ENCODE data around the gene AQR. TPM values are rescaled to one million over a fixed set of nuclear protein-coding genes. Genes with fewer than 3 reads are reported as not detected.

The AQR gene
- total and polyA plus RNA-seq, 12 donors: 10.2 to 43.4 (median 28.3) TPM

DNA sequence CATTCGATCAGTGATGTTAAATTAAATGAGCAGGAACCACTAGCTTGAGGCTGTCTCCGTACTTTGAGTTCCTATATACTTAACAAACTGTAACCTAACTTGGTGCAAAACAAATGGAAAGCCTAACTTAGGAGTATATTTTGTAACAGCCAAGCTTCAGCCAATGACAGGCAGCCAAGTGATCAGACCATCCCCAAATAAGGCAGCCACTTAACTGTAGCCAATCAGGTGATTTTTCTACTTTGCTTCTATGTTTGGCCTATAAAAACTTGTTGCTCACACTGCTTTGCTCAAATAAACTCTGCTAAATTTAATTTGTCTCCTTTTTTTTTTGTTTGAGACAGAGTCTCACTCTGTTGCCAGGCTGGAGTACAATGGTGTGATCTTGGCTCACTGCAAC, 37.9 kb upstream of the AQR start:
- H3K9me3 ChIP-seq (replicated peaks in 1 of 3): no peaks in the 10 kb centered on the region
- H3K27me3 ChIP-seq: no peaks in the 10 kb centered on the region
- intact Hi-C loops (cut with DNase I): no loop called here
- no peaks in the 10 kb centered on the region for H3K36me3 ChIP-seq (replicated peaks in 1 of 2)
- WGBS, 4 donors: 83 to 94% (median 87%) methylated on average over 2 of the region's 2 CpGs
- no peak overlapping the region for H3K4me3 ChIP-seq
- TF ChIP-seq POLR2A (IDR thresholded peaks at IDR 0.05) (no peak), CTCF (IDR thresholded peaks at IDR 0.05) (no peak)
- H3K4me1 ChIP-seq (replicated peaks in 1 of 2): no peaks in the 10 kb centered on the region
- DNase-seq: no peak
- no peak overlapping the region for H3K27ac ChIP-seq

DNA sequence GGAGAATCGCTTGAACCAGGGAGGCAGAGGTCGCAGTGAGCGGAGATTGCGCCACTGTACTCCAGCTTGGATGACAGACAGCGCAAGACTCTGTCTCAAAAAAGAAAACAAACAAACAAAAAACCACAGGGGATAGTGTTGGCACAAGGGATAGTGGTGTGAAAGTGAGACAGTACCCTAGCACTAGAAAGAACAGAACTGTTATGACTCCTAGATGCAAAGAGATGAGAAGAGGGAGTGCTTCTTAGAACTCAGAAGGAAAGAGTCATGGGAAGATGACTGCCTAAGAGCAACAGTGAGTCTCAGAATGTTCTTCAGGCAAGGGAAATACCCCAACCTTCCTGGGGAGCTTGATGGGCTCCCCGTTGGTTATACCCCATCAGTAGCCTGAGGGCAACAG, 36.4 kb upstream of the AQR start:
- WGBS, 4 donors: 89 to 94% (median 92%) methylated on average over 6 of the region's 6 CpGs
- no peak for TF ChIP-seq POLR2A (IDR thresholded peaks at IDR 0.05)
- no peak overlapping the region for H3K27ac ChIP-seq
- no peak overlapping the region for H3K4me3 ChIP-seq
- intact Hi-C loops (cut with DNase I): no loop called here
- H3K36me3 ChIP-seq (replicated peaks in 1 of 2): no peaks in the 10 kb centered on the region
- no peaks in the 10 kb centered on the region for H3K9me3 ChIP-seq (replicated peaks in 1 of 3)
- no peak for DNase-seq
- no peaks in the 10 kb centered on the region for H3K27me3 ChIP-seq
- H3K4me1 ChIP-seq (replicated peaks in 1 of 2): no peaks in the 10 kb centered on the region

- no peaks in the 10 kb centered on the region for H3K27me3 ChIP-seq
- TF ChIP-seq CTCF (IDR thresholded peaks at IDR 0.05): no peak
- TF ChIP-seq POLR2A (IDR thresholded peaks at IDR 0.05): no peak
- H3K4me1 ChIP-seq (replicated peaks in 1 of 2): no peaks in the 10 kb centered on the region
- H3K27ac ChIP-seq: no peak overlapping the region
- H3K9me3 ChIP-seq (replicated peaks in 1 of 3): no peaks in the 10 kb centered on the region
- no peak for DNase-seq
- intact Hi-C loops (cut with DNase I): no loop called here
- 78 to 88% (median 82%) methylated on average over 3 of the region's 3 CpGs for WGBS, 4 donors
- no peak overlapping the region for H3K4me3 ChIP-seq
- no peaks in the 10 kb centered on the region for H3K36me3 ChIP-seq (replicated peaks in 1 of 2)
Measured at GRCh38 chr15:35003928-35004327, 34.4 kb upstream of the AQR start.

DNA sequence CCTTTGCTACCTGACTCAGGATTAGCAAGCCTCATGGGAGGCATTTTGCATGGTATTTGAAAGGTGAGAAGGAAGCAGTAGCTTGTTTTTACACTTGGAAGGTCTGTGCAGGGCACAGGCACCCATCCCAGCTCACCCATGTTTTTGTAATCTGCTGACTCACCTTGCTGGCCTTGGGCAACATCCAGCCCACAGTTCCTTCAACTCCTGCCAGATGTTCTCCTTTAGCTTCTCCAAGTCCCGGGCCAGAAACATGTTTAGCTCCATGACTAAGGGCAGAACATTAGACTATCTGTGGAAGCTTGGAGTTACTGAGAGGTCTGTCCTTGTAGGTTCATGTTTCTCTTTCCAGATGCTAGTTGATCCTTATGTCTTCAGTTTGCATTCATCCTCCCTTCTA, 31.0 kb upstream of the AQR start:
- no peaks in the 10 kb centered on the region for H3K9me3 ChIP-seq (replicated peaks in 1 of 3)
- no peak overlapping the region for H3K4me3 ChIP-seq
- no peaks in the 10 kb centered on the region for H3K4me1 ChIP-seq (replicated peaks in 1 of 2)
- H3K27me3 ChIP-seq: no peaks in the 10 kb centered on the region
- intact Hi-C loops (cut with DNase I): no loop called here
- 13 to 42% (median 38%) methylated on average over 1 of the region's 1 CpG; no CpG with 5 or more reads in 1 of the 4 donors for whole genome bisulfite sequencing, 4 donors
- no peak overlapping the region for H3K27ac ChIP-seq
- TF ChIP-seq POLR2A (IDR thresholded peaks at IDR 0.05) (no peak), CTCF (IDR thresholded peaks at IDR 0.05) (no peak)
- H3K36me3 ChIP-seq (replicated peaks in 1 of 2): no peaks in the 10 kb centered on the region
- DNase-seq: peak in 4 of 7 donors; percentile 9 to 33 (median 20)

DNA sequence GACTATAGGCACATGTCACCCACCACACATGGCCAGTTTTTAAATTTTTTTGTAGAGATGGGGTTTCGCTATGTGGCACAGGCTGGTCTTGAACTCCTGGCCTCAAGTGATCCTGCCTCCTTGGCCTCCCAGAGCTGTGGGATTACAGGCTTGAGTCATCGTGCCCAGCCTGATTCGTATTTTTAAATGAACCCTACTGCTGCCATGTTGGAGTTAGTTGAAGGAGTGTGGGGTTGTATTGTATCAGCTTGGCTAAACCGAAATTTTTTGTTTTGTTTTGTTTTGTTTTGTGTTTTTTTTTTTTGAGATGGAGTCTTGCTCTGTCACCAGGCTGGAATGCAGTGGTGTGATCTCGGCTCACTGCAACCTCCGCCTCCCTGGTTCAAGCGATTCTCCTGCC, 30.4 kb upstream of the AQR start:
- no peak for DNase-seq
- TF ChIP-seq POLR2A (IDR thresholded peaks at IDR 0.05) (no peak), CTCF (IDR thresholded peaks at IDR 0.05) (no peak)
- intact Hi-C loops (cut with DNase I): no loop called here
- H3K9me3 ChIP-seq (replicated peaks in 1 of 3): no peaks in the 10 kb centered on the region
- no peaks in the 10 kb centered on the region for H3K36me3 ChIP-seq (replicated peaks in 1 of 2)
- WGBS, 4 donors: 85 to 94% (median 90%) methylated on average over 6 to 7 of the region's 7 CpGs
- H3K27ac ChIP-seq: no peak overlapping the region
- no peak overlapping the region for H3K4me3 ChIP-seq
- H3K27me3 ChIP-seq: no peaks in the 10 kb centered on the region
- H3K4me1 ChIP-seq (replicated peaks in 1 of 2): no peaks in the 10 kb centered on the region
